GM19239 (cell line): ENCODE measurements around the gene LGALS4.
"Not testable (repeated sequence)": the region's sequence is repeated elsewhere in the genome, so short reads cannot be mapped to it uniquely, and the experiment has no call there.

Source experiments
- DNase-seq: peaks from one replicate; pipeline ENCODE4 v3.0.0; 2011; ENCODE audit warnings: low spot score; ENCODE audit not compliant: insufficient read length
- FAIRE-seq: peaks from 2 replicates; lab custom pipeline; 2011; peaks lifted over from hg19 to GRCh38; lab: Jason Lieb, UNC

The LGALS4 gene

GRCh38 chr19:38812841-38813320 lies at the start of gene LGALS4:
Gene LGALS4, minus strand, starts transcription at chr19:38812945. Its CDS starts 59 bp downstream, at chr19:38812886.
- DNase-seq, result no peak
- FAIRE-seq, result no peak

- DNase-seq (no peak), FAIRE-seq (no peak)
These were observed 48.6 kb upstream of the LGALS4 start for GRCh38 chr19:38861368-38861767.

GRCh38 chr19:38859631-38860204 lies 47.0 kb upstream of the LGALS4 start:
- DNase-seq, FAIRE-seq: not testable (repeated sequence)

GRCh38 chr19:38856813-38857212 lies 44.1 kb upstream of the LGALS4 start:
- DNase-seq (no peak), FAIRE-seq (no peak)

GRCh38 chr19:38855751-38856150 lies 43.0 kb upstream of the LGALS4 start:
- DNase-seq, FAIRE-seq: not testable (repeated sequence)

- not testable (repeated sequence) for FAIRE-seq, DNase-seq
These were observed 42.2 kb upstream of the LGALS4 start for GRCh38 chr19:38854961-38855360.

GRCh38 chr19:38853214-38853613 lies 40.5 kb upstream of the LGALS4 start:
- FAIRE-seq (no peak), DNase-seq (no peak)

GRCh38 chr19:38852231-38853044 lies 39.7 kb upstream of the LGALS4 start:
- DNase-seq (no peak), FAIRE-seq (peak; percentile 91)

GRCh38 chr19:38851622-38852230 lies 39.0 kb upstream of the LGALS4 start:
- DNase-seq (peak; percentile 92), FAIRE-seq (peak; percentile 68)

GRCh38 chr19:38850976-38851621 lies 38.4 kb upstream of the LGALS4 start:
- DNase-seq, result no peak
- FAIRE-seq, result no peak

GRCh38 chr19:38850436-38850975 lies 37.8 kb upstream of the LGALS4 start:
- peak; percentile 99 for FAIRE-seq
- peak; percentile 86 for DNase-seq

GRCh38 chr19:38849860-38850435 lies 37.2 kb upstream of the LGALS4 start, which contains the start of gene HNRNPL:
Gene HNRNPL, minus strand, starts transcription at chr19:38849986. Its CDS starts 20 bp downstream, at chr19:38849966.
- DNase-seq (peak; percentile 65), FAIRE-seq (no peak)

GRCh38 chr19:38849147-38849859 lies 36.6 kb upstream of the LGALS4 start:
- DNase-seq (peak; percentile 89), FAIRE-seq (no peak)

GRCh38 chr19:38848299-38849146 lies 35.8 kb upstream of the LGALS4 start:
- DNase-seq, result no peak
- peak; percentile 88 for FAIRE-seq

- DNase-seq, result no peak
- no peak for FAIRE-seq
These were observed 33.4 kb upstream of the LGALS4 start for GRCh38 chr19:38846097-38846496.

GRCh38 chr19:38845374-38846024 lies 32.8 kb upstream of the LGALS4 start:
- FAIRE-seq, result no peak
- DNase-seq, result no peak

- FAIRE-seq (no peak), DNase-seq (no peak)
These were observed 31.4 kb upstream of the LGALS4 start for GRCh38 chr19:38844093-38844686.
